NCI-H2081 treated with DMSO at 0.1 percent for 48 hours (cell line): ENCODE data around the gene LMO3.

ENCODE experiments used
- DNase-seq: peaks from one replicate; lab custom pipeline; 2025; lab: John Stamatoyannopoulos, UW

The LMO3 gene

DNA sequence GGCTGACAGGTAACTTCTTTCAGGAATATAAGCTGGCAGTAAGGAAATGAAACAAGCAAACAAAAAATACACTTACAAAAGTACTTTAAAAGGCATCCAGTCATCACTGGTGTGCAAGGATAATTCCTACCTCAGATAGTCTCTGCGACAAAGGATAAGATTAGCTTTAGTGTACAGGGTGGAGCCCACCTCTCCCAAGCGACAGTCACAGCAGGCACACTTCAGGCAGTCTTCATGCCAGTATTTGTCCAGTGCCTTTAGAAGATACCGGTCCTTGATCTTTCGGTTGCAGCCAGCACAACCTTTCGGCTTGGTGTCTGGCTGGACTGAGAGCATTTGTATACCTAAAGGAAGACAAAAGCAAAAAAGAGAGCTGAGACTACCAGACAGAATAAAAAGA, 5.4 kb downstream of the LMO3 start:
- peak; percentile 46 for DNase-seq

GRCh38 chr12:16599081-16599480, 6.9 kb downstream of the LMO3 start:
- no peak for DNase-seq

GRCh38 chr12:16594797-16595196, 11.2 kb downstream of the LMO3 start:
- DNase-seq: no peak

DNA sequence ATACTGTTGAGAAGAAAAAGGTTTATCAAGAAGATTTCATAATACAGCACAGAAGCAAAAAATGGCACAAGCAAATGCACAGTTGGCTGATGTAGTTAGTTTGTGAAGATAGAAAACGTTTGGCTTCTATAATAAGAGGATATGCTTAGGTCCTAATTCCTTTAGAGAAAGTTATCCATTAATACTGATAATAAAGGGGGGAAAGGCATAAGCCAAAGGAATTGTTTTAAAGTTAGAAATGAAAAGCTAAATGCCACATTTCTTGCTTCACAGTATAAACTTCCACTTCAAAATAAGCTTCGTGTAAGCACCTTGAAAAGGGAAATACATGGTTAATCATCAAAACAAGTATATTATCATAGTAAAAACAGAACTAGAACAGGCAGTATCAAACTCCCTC, 12.4 kb downstream of the LMO3 start:
- DNase-seq: no peak

- no peak for DNase-seq
Observed at GRCh38 chr12:16590645-16591044, 15.3 kb downstream of the LMO3 start.

GRCh38 chr12:16588812-16589211, 17.1 kb downstream of the LMO3 start:
- DNase-seq: no peak

DNA sequence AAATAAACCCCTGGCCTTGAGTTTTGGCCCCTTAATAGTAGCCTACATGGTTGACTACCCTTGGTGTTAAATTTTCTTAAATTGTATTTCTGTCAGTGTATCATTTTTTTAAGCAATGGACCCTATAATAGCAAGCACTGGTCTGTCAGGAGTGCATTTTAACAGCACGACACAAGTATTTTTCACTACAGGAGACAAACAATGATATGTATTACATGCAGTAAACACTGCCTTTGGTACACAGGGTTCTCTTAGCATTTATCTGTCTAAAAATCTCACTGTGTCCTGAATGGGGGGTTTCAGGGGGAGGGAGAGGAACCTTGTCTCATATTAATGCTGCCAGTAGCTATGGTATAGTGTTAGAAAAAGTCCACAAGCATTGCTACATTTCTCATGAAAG, 18.4 kb downstream of the LMO3 start:
- DNase-seq: peak; percentile 51

- DNase-seq: no peak
Observed at GRCh38 chr12:16587110-16587453, 18.9 kb downstream of the LMO3 start.

GRCh38 chr12:16586350-16587109, 19.4 kb downstream of the LMO3 start:
- no peak for DNase-seq

DNA sequence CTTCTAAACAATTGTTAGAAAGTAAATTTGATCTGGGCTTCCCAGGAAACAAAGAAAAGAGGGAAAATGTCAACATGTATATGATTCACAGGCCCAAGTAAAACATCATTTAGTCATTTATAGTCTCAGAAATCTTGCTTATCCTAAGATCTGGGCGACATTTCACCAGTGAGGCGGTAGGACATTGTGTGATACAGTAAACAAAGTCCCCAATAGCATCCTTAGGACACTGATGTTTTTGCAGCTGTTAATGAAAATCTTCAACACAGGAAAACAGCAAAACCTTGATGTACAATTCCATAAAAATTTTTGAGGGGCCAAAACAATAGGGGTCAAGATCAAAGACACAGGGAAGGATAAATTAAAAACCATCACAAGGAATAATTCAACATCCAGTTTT, 20.2 kb downstream of the LMO3 start:
- DNase-seq: no peak

DNA sequence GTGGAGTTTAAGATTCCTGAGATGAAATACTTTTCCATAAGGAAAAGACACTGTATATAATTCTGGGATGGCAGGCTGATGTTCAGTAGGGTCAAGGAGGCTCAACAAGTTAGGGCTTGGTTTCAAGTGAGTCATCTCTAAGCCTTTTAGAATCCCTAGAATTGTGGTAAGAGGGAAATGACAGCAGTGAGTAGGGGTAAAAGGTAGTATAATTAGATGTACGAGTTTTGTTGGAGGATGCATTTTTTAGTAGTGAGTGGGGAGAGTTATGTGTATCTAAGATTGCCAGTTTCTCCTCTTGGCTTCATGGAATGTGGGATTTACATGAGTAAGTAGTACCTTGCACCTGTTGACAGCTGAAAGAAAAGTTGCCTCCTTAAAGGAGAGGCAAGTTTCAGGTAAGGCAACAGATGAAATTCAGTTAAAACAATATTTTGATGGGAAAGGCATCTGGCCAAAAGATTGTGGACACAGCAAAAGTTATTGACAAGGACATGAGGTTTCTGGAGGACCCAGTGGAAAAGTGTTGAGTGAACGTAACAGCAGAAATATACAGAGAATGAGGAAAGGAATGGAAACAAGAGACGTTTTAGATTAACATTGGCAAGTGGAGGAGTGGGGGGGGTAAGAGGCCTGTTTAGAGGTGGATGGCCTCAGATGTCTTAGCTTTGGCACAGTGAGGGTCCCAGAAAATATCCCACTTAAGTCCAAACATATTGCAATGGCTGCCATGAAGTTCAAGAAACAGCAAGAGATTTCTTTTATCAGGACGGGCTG, 21.8 kb downstream of the LMO3 start:
- no peak for DNase-seq

GRCh38 chr12:16581416-16581815, 24.5 kb downstream of the LMO3 start:
- no peak for DNase-seq

DNA sequence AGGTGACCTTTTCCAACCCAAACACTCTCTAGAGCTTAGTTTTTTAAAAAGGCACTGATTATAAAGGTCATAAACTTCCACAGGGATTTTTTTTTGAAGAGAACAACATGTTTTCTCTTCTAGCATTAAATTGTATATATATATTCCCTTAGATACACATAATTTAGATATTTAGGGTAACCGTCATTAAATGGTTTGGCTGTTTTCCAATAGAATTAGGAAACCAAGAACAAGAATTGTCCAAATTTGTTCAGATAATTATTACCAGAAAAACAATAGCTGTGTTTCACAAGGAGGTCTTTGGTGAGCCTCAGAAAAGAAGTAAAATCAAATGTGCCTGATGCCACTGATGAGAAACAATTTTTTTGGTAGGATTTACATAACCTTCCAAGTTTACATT, 26.9 kb downstream of the LMO3 start:
- DNase-seq: no peak

GRCh38 chr12:16573398-16574077, 32.4 kb downstream of the LMO3 start:
- no peak for DNase-seq

GRCh38 chr12:16568873-16569272, 37.1 kb downstream of the LMO3 start:
- no peak for DNase-seq

DNA sequence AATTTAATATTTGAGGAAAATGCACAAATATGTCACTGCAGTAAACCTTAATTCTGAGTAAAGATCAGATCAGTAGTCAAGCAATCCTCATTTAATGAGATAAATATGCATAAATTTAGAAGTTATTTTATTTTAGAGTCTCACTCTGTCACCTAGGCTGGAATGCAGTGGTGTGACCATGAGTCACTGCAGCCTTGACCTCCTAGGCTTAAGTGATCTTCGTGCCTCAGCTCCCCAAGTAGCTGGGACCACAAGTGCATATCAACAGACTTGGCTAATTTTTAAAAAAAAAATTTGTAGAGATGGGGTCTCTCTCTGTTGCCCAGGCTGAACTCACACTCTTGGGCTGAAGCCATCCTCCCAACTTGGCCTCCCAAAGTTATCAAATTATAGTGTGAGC, 41.3 kb downstream of the LMO3 start:
- DNase-seq: no peak

DNA sequence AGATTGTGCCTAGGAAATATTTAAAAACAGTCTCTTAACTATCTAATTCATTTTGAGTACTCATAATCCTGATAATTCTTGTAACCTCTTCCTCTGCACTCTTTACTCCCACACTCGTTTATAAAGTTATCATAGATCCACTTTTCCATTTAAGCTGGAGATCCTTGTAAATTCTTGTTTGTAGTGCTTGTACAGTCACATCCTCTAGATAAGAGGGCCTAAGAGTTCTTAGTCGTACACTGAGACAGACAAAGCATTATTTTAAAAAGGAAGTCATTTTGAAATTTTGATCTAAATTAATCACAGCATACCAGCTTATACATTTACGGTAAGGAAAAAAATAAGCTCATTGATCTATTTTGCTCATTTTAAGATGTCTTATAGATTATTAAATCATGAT, 42.5 kb downstream of the LMO3 start:
- no peak for DNase-seq

DNA sequence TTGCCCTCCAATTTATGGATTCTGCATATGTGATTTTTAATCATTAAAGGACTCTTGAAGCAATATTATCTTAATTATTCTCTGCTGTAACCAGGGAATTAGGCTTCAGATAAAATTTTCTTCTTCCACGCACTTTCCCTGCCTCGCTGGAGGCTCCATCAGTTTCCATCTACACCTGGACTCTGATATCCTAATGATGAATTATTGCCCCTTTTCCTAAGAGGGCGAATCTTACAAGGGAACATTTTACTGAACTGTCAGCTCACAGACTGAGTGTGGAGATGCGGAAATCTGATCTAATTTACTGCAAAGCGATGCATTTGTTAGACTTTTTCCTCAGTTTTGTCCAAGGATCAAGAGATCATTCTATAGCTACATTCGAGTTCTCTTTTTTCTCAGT, 43.0 kb downstream of the LMO3 start:
- DNase-seq: no peak

DNA sequence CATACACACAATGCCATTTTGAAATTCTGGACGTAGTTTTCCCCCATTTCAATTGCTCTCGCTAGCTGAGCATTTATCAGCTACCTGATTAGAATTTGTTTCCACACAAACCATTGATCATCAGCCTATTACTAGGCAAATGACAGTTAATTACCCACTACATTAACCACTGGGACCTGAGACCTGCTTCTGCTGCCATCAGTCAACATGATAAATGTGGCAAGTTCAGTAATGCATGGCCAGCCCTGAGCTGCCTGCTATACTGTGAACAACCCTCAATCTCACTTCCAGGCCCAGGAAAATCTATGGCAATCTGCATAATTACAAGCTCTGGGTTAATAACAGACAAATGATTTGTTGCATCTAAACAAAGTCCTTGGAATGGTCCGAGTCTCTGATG, 43.5 kb downstream of the LMO3 start:
- DNase-seq: no peak

GRCh38 chr12:16560273-16560672, 45.7 kb downstream of the LMO3 start:
- peak; percentile 34 for DNase-seq

DNA sequence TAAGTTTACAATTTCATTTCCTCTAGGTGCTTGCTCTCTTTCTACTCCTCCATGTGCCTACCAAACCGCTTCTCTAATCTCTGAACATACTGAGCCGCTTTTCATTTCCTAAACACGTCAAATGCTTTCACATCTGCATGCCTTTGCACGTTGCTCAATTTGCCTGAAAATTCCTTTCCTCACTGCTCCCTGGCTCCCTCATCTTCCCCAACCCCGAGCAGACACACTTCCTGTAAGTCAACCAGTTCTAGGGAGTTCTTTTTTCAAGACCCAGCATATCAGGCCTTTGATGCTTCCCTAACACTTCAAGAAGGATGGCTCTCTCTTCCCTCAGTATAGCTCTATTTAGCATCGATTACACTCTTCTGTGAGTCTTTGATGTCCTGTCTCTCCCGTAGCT, 50.3 kb downstream of the LMO3 start:
- DNase-seq: no peak

DNA sequence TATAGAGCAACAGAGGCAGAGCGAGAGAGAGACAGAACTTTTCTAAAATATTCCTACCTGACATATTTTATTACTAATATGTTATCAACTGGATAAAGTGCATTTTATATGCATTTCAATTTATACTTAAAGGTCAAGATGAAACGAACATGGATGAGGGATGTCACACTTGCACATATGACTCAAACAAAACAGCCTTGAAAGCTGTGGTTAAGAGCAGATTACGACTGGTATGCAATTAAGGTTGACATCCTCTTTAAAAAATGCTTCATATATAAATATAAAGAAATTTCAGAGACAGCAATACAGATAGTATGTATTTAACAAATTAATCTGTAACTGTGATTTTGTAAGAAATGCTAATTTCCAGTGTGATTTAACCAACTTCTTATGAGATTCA, 52.5 kb downstream of the LMO3 start:
- DNase-seq: no peak

DNA sequence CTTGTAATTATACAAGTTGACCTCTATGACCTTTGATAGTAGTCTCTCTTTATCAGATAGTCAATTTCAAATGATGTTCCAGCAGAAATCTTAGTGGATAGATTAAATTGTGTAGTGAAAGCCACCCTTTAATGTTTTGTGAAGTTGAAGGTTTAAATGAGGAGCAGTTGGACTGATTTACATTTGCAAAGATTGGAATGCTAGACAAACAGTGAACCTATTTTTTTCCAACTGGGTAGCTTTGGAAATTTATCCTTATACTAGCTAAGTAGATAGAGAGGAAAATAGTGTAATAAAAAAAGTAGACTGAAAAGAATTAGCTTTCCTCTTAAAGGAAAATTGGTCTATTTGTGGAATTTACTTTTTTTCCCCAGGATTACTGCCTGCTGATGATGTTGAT, 53.7 kb downstream of the LMO3 start:
- DNase-seq: no peak
